NCI-H82 (cell line): ENCODE measurements around the gene KATNIP.
A peak's percentile ranks its signal among the peaks of the same experiment; 100 is the strongest.
"Not testable (repeated sequence)": the region's sequence is repeated elsewhere in the genome, so short reads cannot be mapped to it uniquely, and the experiment has no call there.

Experiments
- DNase-seq: peaks from one replicate; lab custom pipeline; 2025; lab: John Stamatoyannopoulos, UW

KATNIP gene

GRCh38 chr16:27538528-27538927, 11.4 kb upstream of the KATNIP start:
- no peak for DNase-seq

- no peak for DNase-seq
Observed at GRCh38 chr16:27539120-27539519, 10.8 kb upstream of the KATNIP start.

DNA sequence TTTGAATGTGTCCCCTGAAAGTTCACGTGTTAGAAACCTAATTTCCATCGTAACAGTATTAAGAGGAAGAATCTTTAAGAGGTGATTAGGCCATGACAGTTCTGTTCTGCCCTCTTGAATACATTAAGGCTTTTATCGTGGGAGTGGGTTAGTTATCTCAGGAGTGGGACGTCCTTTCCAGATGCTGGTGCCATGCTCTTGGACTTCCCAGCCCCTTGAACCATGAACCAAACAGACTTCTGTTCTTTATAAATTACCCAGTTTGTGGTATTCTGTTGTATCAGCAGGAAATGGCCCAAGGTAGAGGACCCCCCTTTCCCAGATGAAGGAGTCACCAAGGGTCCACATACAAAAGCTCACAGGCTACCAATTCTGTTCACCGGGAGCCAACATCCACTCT, 10.3 kb upstream of the KATNIP start:
- DNase-seq: no peak

DNA sequence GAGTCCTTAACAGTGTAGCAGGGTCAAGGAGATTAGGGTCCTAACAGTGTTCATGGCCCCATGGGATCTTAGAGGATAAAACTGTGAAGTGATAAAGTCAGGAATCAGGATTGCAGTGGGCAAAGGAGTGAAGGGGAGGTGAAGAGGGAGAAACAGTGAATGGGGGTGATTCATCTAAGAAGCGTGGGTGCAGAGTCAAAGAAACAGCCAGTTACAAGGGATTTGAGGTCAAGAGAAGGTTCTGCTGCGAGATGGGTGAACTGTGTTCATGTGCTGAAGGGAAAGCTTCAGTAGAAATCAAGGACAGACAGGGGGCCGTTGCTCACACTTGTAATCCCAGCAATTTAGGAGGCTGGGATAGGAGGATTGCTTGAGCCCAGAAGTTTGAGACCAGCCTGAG, 6.1 kb upstream of the KATNIP start:
- no peak for DNase-seq

- DNase-seq: no peak
Observed at GRCh38 chr16:27544671-27545070, 5.3 kb upstream of the KATNIP start.

DNA sequence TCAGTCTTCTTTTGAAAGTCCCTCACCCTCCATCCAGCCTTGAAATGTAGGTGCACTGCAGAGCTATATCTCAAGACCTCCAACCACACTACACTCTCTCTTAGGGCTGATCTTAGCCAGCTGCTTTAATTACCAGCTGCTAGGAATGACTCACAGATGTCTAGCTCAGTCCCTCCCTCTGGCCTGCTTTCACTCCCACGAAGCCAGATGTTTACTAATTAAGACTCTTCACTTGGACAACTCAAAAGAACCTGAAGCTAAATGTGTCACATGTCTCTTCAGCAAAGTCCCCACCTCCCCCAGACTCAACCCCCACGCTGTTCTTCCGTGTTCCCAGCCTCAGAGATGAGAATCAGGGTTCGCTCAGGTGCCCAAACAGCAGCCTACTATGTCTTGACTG, 2.8 kb upstream of the KATNIP start:
- DNase-seq: peak; percentile 65

- DNase-seq: no peak
Observed at GRCh38 chr16:27547851-27548250, 2.1 kb upstream of the KATNIP start.

DNA sequence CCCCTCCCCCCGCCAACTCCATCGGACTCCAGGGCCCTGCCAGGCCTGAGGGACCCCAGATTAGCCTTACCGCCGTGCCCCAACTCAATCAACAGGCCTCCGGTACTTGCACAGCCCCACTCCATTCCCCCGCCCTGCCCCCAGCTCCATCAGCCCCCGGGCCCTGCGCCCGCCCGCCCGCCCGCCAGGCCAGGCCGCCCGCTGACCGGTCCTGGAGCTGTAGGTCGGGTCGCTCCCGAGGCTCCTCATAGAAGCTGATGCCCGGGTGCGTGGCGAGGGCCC, 539 bp upstream of the KATNIP start:
- no peak for DNase-seq

- DNase-seq: no peak
Observed at GRCh38 chr16:27550582-27550920, 607 bp downstream of the KATNIP start.

GRCh38 chr16:27551036-27551435, 1.1 kb downstream of the KATNIP start:
- DNase-seq: no peak

GRCh38 chr16:27556471-27556870, 6.5 kb downstream of the KATNIP start:
- no peak for DNase-seq

DNA sequence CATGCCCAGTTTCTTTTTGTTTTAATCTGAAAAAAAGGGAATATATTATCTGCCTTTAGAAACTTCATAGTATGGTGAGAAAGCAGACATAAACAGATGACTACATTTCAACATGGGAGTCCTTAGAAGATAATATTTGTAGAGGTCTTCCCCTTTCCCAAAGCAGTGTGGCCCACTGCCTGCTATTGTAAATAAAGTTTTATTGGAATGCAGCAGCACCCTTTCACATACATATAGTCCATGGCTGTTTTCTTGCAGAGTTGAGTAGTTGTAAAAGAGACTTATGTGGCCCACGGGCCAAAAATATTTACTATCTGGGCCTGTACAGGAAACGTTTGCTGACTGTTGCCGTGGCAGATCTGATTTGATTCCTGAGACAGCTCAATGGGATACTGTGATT, 8.5 kb downstream of the KATNIP start:
- no peak for DNase-seq

DNA sequence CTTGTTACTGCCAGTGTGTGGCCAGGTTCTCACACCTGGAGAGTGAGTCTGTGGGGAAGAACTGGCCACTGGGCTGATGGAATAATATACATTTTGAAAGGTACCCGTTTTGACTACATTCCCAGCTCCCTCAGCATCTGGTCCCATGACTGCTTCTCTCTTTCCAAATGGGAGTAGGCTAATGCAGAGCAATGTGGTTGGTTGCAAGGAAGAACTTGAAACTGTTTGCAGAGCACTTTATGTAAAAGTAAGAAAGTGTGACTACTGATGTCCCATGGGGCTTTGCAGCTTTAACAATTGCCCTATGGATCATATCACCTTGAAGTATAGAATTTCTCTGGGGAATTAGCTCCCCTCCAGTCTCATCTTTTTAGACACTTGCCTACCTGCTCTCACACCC, 9.0 kb downstream of the KATNIP start:
- DNase-seq: no peak

GRCh38 chr16:27561216-27561615, 11.3 kb downstream of the KATNIP start:
- no peak for DNase-seq

GRCh38 chr16:27564224-27564623, 14.3 kb downstream of the KATNIP start:
- peak; percentile 10 for DNase-seq

- DNase-seq: no peak
Observed at GRCh38 chr16:27566417-27566816, 16.5 kb downstream of the KATNIP start.

DNA sequence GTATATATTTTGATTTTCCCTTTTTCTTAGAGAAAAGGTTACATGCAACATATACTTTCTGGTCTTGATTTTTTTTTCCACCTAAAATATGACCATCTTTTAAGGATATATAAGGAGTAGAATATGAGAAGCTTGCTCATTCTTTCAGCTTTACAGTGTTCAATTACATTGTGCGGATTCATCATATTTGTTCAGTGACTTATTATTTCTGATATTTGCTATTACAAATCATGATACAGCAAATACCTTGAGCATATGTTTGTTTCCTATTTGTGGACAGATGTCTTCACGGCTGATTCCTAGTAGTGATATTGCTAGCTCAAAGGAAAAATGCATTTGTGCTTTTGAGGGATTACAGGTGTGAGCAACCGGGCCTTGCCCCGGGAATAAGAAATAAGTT, 18.1 kb downstream of the KATNIP start:
- no peak for DNase-seq

DNA sequence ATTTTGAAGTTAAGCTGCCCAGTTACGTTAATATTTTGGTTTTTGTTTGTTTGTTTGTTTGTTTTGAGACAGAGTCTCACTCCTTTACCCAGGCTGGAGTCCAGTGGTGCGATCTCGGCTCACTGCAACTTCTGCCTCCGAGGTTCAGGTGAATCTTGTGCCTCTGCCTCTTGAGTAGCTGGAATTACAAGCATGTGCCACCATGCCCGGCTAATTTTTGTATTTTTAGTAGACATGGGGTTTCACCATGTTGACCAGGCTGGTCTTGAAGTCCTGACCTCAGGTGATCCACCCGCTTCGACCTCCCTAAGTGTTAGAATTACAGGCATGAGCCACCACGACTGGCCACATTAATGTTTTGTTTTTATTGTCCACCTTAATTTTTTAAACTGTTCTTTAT, 21.0 kb downstream of the KATNIP start:
- not testable (repeated sequence) for DNase-seq

- DNase-seq: no peak
Observed at GRCh38 chr16:27571433-27572326, 21.7 kb downstream of the KATNIP start.

DNA sequence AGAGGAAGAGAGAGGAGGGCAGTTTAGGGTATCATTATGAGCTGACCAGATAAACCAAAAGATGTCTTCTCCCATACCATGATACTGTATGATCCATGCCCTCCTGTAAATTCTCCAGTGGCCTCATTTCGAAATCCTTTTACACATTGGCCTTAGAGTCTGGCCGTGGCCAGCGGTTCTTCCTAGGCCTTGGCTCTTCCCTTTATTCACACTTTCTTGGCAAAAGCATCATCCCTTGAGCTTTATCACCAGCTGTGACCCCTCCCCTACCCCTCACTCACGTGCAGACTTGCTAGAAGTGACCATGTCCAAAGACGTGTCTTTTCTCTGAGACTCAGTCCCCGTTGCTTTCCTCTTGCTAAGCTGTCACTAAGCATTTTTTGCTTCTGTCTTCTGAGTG, 22.8 kb downstream of the KATNIP start:
- no peak for DNase-seq

DNA sequence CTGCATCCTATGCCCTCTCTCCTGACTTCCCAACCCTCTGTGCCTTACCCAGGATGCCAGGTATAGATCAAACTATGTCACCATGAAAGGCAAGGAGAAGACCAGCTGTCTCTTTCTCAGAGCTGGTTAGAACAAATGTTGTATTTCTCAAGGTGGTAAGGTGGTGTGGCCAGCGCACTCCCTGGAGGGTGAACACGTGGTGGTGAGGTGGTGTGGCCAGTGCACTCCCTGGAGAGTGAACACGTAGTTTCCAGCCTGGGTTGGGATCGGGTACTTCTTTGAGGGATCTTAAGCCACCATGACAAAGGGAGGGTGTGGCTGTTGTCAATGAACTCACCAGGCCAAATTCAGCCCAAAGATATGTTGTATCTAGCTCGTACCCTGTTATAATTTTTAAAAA, 26.8 kb downstream of the KATNIP start:
- DNase-seq: no peak

- no peak for DNase-seq
Observed at GRCh38 chr16:27579087-27579980, 29.4 kb downstream of the KATNIP start.

DNA sequence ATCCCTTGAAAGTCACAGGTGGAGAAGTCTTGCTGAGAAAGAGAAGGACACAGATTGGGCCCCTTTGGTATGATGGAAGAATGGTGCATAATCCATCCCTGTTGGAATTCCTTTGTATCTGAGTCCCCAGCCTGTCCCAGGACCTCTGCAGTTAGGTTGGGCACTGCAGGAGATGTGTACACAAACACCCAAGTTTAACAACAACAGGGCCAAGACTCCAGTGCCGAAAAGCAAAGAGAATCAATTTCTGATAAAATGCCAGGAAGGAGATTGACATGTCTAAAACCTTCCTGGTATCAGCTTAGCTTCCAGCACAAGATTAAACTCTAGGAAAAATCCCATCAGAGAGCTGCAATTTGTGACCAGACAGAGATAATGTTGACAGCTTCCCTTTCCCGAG, 32.9 kb downstream of the KATNIP start:
- DNase-seq: peak; percentile 76
